Measurements from ENCODE around the gene EYA2.
"Not testable (repeated sequence)": the region's sequence is repeated elsewhere in the genome, so short reads cannot be mapped to it uniquely, and the experiment has no call there.

EYA2 gene

DNA sequence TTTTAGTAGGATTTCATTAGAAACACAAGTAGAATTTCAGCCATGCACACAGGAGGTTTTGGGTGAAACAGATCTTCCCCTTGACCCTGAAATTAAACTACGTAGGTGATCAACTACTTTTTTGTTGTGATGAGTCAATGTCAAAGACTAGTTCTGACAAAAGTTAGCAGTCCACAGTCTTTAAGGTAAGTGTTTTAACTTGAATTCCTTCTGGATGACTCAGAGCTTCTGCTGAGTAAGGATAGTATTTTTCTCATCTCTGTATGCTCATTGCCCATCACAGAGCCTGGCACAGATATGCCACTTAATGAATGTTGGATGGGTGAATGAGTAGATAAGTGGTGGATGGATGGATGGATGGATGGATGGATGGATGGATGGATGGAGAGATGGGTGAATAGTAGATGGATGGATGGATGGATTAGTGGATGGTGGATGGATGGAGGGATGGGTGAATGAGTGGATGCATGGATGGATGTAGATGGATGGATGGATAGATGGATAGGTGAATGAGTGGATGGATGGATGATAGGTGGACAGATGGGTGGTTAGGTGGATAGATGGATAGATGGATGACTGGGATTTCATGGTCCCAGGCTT lies 296.5 kb downstream of the EYA2 start:
- no peak for DNase-seq

DNA sequence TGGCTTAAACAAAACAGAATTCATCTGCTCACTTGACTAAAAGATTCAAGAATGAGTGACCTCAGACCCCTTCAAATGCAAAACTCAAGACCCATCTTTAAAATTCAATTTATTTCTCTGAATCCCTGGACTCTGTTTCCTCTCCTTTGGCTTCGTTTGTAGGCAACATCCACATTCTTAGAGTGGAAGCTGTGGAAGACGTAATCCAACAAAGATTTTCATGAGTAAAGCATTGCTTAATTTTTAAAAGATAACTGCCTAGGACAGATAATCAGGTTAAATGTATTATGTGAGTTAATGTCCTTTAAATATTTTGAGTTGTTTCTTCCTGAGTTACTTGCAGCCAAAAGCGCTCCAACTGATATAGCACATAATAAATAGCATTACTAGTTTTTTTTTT lies 297.3 kb downstream of the EYA2 start:
- no peak for DNase-seq

DNA sequence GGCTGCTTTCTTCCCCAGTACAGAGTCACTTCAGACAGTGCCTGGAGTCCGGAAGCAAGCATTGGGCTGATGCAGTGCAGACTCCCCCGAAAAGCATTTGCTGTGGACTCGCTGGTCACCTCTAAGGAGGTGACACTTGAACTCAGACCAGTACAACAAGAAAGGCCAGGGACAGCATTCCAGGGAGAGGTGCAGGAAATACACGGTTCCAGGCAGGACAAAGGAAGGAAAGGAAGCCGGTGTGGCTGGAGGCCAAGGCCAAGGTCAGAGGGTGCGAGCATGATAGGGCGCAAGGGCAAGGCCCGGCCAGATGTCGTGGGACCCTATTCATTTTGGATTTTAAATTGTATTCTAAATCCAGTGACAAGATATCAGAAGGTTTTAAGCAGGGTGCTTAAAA lies 300.9 kb downstream of the EYA2 start:
- DNase-seq, result no peak

DNA sequence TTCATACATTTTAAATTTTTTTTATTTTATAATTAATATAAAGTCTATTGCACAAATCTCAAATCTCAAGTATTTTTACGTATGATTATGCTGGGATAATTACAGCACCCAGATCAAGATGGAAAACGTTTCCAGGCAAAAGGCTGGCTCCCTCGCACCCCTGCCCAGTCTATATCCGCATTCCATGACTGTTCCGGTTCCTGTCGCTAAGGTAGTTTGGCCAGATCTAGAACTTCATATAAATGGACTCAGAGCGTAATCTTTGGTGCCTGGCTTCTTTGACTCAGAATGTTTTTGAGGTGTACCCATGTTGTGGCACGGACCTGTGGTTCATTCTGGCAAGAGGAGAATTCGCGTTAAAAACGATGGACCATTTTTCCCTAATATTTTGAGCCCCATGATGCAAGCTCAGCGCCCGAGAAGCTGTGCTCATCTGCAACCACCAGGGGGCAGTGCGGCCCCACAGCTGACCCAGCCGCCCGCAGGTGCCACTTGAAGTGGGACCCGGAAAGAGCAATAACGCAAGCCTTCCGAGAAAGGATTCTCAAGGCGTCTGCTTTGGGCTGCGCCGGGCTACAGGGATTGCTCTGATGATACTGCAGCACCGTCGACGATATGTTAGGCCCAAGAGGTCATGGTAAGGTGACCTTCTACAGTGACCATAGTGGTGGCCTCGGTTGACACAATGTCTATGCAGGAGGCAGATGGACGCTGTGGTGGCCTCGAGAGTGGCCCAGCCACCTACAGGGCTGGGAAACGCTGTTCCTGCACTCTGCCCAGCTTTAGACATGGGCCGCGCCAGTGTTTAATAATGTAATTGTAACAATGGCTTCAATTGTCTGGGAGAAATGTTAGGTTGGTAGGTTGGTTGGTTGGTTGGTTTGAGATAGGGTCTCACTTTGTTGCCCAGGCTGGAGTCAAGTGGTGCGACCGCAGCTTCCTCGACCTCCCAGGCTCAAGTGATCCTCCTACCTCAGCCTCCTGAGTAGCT lies 301.7 kb downstream of the EYA2 start:
- DNase-seq, result peak; percentile 72

DNA sequence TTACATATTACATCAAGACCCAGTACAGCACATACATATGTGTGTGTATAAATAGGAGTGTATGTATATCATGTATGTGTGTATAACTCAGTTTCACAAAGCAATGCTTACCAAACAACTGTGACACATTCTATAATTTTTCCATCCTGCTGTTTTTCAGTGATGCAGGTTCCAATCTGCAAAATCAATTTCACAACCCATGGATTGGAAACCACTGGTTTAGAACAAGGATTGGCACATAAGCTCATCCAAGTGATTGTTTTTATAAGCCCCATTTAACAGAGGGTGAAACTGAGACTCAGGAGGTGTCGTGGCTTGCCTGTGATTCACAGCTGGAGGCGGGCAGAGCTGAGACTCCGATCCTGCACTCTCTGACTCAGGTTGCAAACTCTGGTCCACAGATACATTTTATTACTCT lies 303.6 kb downstream of the EYA2 start:
- DNase-seq, result no peak

DNA sequence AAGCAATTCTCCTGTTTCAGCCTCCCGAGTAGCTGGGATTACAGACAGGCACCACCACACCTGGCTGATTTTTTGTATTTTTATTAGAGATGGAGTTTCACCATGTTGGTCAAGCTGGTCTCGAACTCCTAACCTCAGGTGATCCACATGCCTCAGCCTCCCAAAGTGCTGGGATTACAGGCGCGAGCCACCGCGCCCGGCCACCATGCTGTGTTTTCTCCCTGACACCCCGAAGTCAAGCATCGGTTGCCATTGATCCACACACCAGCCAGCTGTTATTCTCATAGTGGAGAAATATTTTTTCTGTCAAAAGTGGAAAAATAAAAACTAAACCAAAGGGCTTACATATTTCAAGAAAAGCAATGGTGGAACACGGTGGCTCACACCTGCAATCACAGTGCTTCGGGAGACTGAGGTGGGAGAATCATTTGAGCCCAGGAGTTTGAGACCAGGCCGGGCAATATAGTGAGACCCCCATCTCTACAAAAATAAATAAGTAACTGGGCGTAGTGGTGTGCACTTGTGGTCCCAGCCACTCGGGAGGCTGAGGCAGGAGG lies 304.4 kb downstream of the EYA2 start:
- no peak for DNase-seq

DNA sequence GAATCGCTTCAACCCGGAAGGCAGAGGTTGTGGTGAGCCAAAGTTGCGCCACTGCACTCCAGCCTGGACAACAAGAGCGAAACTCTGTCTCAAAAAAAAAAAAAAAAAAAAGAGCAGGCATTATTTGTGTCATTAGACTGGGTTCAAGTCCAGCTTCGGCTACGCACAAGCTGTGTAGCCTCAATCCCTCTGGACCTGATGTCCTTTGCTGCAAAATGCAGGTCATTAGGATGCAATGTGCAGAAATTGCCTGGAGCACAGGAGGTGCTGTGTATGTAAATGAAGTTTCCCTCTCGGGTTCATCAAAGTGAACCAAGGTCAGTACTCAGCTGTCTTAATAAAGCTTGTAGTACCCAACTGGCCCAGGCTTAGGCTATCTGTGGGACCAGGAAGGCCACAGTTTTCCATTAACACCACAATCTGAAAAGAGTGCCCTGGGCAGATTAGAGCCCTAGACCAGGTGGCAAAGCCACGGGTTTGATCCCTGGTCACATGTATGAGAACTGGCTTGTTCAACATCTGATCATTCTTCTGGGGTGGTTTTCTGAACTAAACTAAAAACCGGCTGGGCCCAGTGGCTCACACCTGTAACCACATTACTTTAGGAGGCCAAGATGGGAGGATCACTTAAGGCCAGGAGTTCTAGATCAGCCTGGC lies 306.6 kb downstream of the EYA2 start:
- DNase-seq, result no peak

DNA sequence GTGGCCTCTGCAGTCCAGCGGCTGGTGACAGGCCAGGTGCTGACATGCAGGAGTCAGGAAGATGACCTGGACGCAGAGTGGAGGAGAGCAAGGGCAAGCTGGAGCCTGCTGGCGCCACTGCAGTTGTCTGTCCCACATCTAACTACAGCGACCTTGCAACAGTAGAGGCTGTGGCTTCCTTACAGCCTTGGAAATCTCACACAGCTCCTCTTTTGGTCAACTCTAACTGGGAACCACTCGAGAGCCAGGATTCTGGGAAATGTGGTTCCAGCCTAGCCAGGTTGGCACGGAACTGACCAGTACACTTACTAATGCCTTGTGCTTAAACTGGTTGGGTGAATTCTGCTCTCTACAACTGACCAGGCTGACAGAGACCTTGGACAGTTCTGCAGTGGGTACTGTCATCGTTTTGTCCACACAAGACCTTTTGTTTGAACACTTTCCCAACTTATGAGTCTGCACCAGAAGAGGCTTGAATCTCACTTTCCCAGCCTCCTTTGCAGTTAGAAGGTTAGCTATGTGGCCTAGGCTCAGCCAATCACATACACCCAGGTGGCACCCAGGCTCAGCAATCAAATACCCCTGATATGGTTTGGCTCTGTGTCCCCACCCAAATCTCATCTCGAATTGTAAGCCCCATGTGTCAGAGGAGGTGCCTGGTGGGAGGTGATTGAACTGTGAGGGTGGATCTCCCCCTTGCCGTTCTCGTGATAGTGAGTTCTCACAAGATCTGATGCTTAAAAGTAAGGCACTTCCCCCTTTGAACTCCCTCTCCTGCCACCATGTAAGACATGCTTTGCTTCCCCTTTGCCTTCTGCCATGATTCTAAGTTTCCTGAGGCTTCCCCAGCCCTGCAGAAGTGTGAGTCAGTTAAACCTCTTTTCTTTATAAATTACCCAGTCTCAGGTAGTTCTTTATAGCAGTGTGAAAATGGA lies 308.4 kb downstream of the EYA2 start:
- DNase-seq, result no peak

DNA sequence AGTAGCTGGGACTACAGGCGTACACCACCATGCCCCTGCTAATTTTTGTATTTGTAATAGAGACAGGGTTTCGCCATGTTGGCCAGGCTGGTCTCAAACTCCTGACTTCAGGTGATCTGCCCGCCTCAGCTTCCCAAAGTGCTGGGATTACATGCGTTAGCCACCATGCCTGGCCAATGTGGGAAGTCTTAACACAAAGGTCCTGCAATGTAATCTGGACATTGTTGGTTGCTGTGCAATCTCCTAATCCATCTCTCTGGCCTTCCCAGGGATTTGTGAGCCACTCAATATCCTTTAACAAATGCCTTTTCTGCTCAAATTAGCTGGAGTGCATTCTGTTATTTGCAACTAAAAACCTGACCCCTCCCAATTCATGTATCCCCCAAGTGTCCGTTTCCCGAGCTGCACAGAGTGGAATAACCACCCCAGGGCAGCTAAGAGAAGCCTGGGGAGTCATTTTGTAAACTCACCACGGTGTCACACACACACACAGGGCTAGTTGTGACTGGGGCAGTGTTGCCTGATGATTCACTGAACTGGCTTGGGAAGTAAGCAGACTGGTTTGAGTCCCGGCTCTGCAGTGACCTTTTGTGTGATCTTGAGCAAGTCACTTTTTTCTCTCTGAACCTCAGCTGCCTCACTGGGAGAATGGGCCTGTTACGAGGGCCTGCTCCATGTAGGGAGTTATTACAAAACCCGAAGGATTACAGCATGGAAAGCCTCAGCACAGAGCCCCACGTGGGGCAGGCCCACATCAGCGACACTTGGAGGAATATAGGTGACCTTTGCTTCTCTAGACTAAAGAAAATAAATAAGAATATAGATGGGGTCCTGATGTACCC lies 309.6 kb downstream of the EYA2 start:
- DNase-seq, result no peak

DNA sequence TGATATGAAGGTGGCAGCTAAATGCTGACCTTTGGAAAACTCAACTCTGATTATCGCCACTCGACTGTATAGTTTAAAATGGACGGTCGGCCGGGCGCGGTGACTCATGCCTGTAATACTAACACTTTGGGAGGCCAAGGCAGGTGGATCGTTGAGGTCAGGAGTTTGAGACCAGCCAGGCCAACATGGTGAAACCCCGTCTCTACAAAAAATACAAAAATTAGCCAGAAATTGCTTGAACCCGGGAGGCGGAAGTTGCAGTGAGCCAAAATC lies 310.1 kb downstream of the EYA2 start:
- not testable (repeated sequence) for DNase-seq

DNA sequence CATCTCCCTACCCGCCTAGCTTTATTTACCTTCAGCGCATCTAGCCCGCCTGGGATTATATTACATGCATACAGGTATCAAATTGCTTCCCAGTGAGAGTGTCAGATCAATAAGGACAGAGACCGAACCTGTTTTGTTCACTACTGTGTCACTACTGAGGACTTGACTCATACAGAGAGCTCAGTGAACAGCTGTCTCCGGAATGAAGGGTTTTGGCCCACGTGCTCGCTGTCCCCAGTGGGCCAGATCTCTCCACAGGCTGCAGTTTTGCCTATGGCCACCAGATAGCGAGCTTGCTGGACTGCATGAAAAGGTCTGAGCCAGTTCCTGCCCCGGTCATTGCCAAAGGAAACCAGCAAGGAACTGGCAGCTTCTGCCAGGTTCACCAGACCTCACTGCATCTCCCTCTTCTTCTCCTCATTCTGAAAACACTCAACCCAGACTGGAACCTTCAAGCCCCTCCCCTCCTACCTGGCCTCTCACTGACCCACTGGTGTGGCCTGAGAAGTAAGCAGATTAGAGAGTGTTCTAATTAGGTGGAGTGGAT lies 311.0 kb downstream of the EYA2 start:
- DNase-seq, result peak; percentile 85

DNA sequence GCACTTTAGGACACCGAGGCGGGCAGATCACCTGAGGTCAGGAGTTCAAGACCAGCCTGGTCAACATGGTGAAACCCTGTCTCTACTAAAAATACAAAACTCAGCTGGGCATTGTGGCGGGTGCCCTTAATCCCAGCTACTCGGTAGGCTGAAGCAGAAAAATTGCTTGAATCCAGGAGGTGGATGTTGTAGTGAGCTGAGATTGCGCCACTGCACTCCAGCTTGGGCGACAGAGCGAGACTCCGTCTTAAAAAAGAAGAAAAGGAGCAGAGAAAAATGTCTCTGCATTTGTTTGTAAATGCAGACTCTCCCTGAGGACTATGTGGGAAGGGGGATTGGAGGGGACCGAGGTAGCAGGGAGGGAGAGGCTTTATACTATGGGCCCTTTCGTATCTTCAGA lies 311.9 kb downstream of the EYA2 start:
- not testable (repeated sequence) for DNase-seq

DNA sequence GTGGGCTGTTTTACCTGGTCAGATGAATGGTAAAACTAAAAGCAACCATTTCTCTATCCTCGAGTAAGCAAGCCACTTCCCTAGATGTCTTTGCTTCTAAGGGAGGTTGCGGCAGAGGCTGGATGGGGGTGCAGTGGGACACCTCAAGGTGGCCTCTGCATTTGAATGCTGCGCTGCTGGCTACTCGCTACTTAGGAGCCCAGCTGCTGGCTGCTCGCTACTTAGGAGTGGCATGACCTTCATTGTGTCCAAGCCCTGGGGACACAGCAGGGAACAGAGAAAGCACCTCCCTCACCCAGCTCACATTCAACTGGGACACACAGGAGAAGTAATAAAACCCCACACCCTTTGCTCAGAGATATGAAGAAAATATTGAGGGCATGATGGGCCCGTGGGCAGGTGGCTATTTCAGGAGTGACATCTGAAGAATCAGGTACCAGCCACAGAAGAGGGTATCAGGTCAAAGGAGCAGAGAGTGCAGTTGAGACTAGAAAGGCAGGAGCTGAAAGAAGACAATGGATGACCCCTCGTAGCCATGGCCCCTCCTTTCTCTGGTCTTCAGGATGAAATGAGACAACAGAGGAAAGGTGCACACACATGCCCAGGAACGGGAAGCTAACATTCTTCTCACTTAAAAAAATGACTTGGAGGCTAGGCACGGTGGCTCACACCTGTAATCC lies 312.5 kb downstream of the EYA2 start:
- peak; percentile 75 for DNase-seq

DNA sequence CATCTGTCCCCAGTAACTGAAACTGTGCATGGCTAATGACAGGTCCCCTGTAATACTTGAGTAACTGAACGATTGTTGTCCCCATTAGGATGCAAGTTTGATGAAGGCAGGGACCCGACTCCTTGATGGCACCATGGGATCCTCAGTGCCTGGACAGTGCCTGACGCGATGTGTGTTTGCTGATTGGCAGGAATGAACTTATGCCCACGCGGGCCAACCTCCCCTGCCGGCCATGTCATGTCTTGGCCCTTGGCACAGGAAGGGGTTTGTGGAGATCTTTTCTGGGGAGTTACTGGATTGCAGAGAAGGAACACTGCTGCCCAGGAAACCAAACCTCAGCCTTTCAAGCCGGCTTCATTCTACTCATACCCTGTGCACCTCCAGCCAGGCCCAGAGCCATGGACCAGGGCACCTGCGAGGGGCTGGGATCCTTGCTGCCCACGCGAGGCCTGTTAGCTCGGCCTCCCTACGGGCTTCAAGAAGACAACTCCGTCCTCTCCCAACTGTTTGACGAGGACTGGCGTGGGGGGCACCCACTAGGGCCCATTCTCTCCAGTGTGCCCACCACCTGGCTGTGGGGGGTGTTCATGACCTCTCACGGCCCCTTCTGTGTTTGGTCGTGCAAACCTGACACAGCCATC lies 314.0 kb downstream of the EYA2 start:
- DNase-seq, result no peak

DNA sequence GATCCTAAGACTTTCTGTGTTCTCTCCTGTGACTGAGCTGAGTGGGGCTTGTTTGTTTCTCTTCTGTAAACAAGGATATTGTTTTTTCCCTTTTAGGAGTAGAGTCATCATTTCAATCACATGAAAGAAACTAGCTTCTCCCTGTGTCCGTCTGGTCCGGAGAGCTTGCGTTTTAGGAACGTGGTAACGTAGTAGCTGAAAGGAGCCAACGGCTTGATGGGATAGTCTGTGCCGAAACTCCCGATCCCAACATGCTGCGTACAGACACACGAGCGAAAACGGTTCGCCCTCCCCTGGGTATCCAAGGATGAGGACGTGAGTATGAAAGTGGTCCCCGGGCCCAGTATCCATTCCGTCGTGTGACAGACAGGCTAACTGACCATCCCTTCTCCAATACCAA lies 315.3 kb downstream of the EYA2 start:
- DNase-seq, result no peak

DNA sequence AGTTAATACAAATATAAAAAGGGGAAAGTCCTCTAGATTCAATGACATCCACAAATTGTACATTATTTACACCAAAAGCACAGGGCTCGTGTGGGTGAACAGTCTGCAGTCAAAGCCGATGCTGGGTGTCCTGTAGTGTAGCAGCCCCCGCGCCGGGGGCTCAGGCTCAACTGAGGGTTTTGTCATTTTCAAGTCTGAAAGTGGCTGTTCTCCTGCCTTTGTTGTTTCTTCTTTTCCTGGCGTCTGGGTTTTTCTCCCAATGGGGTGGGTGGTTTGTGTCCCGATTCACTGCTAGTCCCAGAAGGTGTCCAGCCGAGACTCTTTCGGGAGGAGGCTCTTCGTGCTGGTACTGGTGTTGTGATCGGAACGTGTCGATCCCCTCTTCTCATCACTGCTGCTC lies 315.8 kb downstream of the EYA2 start:
- DNase-seq, result no peak

DNA sequence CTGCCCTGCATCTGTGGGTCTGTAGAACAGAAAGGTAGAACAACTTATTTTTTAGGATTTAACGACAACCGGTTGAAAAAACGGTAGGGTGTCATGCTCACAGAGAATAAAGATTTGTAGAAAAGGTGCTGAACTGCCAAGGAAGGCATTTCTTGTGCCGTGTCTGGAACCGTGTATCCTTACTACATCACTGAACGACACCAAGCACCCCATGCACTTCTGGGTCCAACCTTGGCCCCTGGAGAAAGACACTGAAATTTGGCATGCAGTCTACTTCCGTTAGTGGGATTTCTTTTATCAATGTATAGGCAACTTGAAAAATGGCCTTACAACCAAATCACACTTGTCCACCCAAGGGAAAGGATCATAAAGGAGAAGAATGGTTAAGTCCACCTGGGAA lies 316.4 kb downstream of the EYA2 start:
- DNase-seq, result no peak

DNA sequence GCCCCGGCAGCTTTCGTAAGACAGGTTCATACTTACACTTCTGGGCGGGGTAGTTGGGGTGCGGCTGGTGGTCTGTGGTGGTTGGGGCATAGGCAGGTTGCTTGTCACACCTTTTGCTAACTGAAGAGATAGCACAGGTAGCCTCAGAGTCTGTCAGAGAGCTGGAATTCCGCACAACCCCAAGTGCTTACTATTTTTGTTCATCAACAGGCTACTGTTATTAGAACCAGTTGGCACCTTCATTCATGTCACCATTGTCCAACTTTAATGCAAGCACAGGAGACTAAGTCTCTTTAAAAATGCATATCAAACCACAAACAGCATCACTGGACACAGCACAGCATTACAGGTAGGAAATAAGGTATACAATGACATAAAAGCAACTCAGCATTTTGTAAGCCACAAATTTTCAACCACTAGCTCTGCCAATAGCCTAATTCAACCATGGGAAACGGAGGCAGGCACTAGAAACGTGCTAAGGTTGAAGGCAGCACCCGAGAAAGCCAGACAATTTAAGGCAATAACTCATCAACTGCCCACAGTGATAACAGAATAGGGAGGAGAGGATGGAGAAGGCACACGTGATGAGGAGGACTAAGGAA lies 318.1 kb downstream of the EYA2 start:
- DNase-seq, result no peak

DNA sequence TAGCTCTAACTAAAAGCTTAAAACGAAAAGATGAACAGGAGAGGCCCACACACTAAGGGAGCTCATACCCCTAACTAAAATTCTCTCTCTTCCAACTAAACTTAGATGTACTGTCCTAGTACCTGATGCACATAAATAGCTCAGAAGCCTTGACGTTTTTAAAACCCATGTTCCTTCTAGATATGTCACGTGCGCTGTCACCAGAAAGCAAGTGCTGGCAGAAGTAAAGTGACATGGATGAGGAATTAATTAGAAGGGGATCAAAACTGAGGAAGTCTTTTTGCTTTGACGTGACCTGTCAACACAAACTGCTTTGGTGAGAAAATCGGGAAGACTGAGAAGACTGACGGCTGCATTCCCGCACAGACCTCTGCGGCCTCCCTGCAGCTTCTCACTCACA lies 319.3 kb downstream of the EYA2 start:
- DNase-seq, result no peak
